IPS-11a (cell line): ENCODE results near the gene ZNF775.

Source experiments
- H3K4me3 ChIP-seq: one replicate; pipeline ENCODE4 v1.5.1; 2013; ENCODE audit warnings: low read depth, low read length, control low read depth

Gene ZNF775

GRCh38 chr7:150345012-150345411, 34.1 kb upstream of the ZNF775 start:
- no peak overlapping the region for H3K4me3 ChIP-seq

GRCh38 chr7:150346922-150347321, 32.2 kb upstream of the ZNF775 start:
- H3K4me3 ChIP-seq = no peak overlapping the region

- no peak overlapping the region for H3K4me3 ChIP-seq
Measured at GRCh38 chr7:150351587-150352194, 27.4 kb upstream of the ZNF775 start.

GRCh38 chr7:150355666-150356059, 23.5 kb upstream of the ZNF775 start:
- no peak overlapping the region for H3K4me3 ChIP-seq

- no peak overlapping the region for H3K4me3 ChIP-seq
Measured at GRCh38 chr7:150356265-150356897, 22.7 kb upstream of the ZNF775 start.

GRCh38 chr7:150357270-150357669, 21.9 kb upstream of the ZNF775 start:
- no peak overlapping the region for H3K4me3 ChIP-seq

GRCh38 chr7:150357771-150358427, 21.2 kb upstream of the ZNF775 start:
- no peak overlapping the region for H3K4me3 ChIP-seq

GRCh38 chr7:150358433-150358832, 20.7 kb upstream of the ZNF775 start:
- no peak overlapping the region for H3K4me3 ChIP-seq

- H3K4me3 ChIP-seq = no peak overlapping the region
Measured at GRCh38 chr7:150358988-150359621, 20.0 kb upstream of the ZNF775 start.

- H3K4me3 ChIP-seq = no peak overlapping the region
Measured at GRCh38 chr7:150359622-150360362, 19.3 kb upstream of the ZNF775 start.

- no peak overlapping the region for H3K4me3 ChIP-seq
Measured at GRCh38 chr7:150360363-150361058, 18.6 kb upstream of the ZNF775 start.

GRCh38 chr7:150361402-150361801, 17.7 kb upstream of the ZNF775 start:
- H3K4me3 ChIP-seq = no peak overlapping the region

- no peak overlapping the region for H3K4me3 ChIP-seq
Measured at GRCh38 chr7:150361807-150362621, 17.1 kb upstream of the ZNF775 start.

- no peak overlapping the region for H3K4me3 ChIP-seq
Measured at GRCh38 chr7:150363370-150363769, 15.8 kb upstream of the ZNF775 start.

- H3K4me3 ChIP-seq = no peak overlapping the region
Measured at GRCh38 chr7:150363872-150364271, 15.3 kb upstream of the ZNF775 start.

GRCh38 chr7:150365194-150365593, 13.9 kb upstream of the ZNF775 start:
- no peak overlapping the region for H3K4me3 ChIP-seq

- H3K4me3 ChIP-seq = no peak overlapping the region
Measured at GRCh38 chr7:150365673-150366398, 13.3 kb upstream of the ZNF775 start.

- no peak overlapping the region for H3K4me3 ChIP-seq
Measured at GRCh38 chr7:150367677-150368095, 11.4 kb upstream of the ZNF775 start.
